OCI-LY7 (cell line): ENCODE data around the gene ENDOD1. TPM values are rescaled to one million over a fixed set of nuclear protein-coding genes. Genes with fewer than 3 reads are reported as not detected.

Experiments
- BruUV-seq: library from RNA; stranded (reverse); fragments of 400-500 nt; replicated peaks from 2 replicates; lab custom pipeline; 2021; lab: Mats Ljungman, UMichigan
- CTCF ChIA-PET: fragments of 300-600 bp; sonication (Branson Sonifier 250); formaldehyde crosslinking; loops from one replicate; lab custom pipeline; 2022; ENCODE audit warnings: antibody characterized with exemption; ENCODE audit not compliant: unreplicated experiment; lab: Charles Lee
- POLR2A ChIA-PET: fragments of 300-600 bp; sonication (Branson Sonifier 250); formaldehyde crosslinking; loops from one replicate; lab custom pipeline; 2022; ENCODE audit warnings: antibody characterized with exemption; lab: Charles Lee
- DNase-seq: peaks from one replicate; pipeline ENCODE4 v3.0.0-alpha.2; 2015; ENCODE audit warnings: low spot score
- H2AFZ ChIP-seq: fragments of 200-600 bp; sonication (generic), shearing (Covaris generic); 2 replicates; pipeline ENCODE4 v1.6.1; 2014; ENCODE audit warnings: mild to moderate bottlenecking, antibody characterized with exemption, low read length, moderate library complexity
- H3K27ac ChIP-seq: fragments of 200-600 bp; sonication (generic); 2 replicates; pipeline ENCODE4 v1.5.1; 2014; ENCODE audit warnings: mixed run types, low read depth, mild to moderate bottlenecking, moderate library complexity, low read length, inconsistent platforms; ENCODE audit not compliant: poor library complexity, severe bottlenecking
- H3K36me3 ChIP-seq: fragments of 200-600 bp; sonication (generic); 2 replicates; pipeline ENCODE4 v1.6.1; 2014; ENCODE audit warnings: mild to moderate bottlenecking, antibody characterized with exemption, low read length, moderate library complexity, mixed read lengths; ENCODE audit not compliant: insufficient read depth
- H3K4me1 ChIP-seq: fragments of 200-600 bp; sonication (generic); 2 replicates; pipeline ENCODE4 v1.5.1; 2014; ENCODE audit warnings: mild to moderate bottlenecking, low read length; ENCODE audit not compliant: insufficient read depth, poor library complexity, severe bottlenecking
- H3K4me2 ChIP-seq: fragments of 200-600 bp; sonication (generic); 2 replicates; pipeline ENCODE4 v1.6.1; 2014; ENCODE audit warnings: mild to moderate bottlenecking, low read length
- H3K4me3 ChIP-seq: fragments of 200-600 bp; sonication (generic); 2 replicates; pipeline ENCODE4 v1.5.1; 2014; ENCODE audit warnings: mild to moderate bottlenecking, low read depth, low read length; ENCODE audit not compliant: poor library complexity, severe bottlenecking
- H3K79me2 ChIP-seq: fragments of 200-600 bp; sonication (generic); 2 replicates; pipeline ENCODE4 v1.6.1; 2016; ENCODE audit warnings: low read depth, mild to moderate bottlenecking, low read length, moderate library complexity, mixed read lengths; ENCODE audit not compliant: insufficient read depth
- H3K9me2 ChIP-seq: fragments of 200-600 bp; sonication (generic); 2 replicates; pipeline ENCODE4 v1.6.1; 2016; ENCODE audit warnings: mild to moderate bottlenecking, low read length, mixed read lengths; ENCODE audit not compliant: insufficient read depth
- H3K9me3 ChIP-seq: fragments of 200-600 bp; sonication (generic); 2 replicates; pipeline ENCODE4 v1.6.1; 2014; ENCODE audit warnings: mild to moderate bottlenecking, mixed run types, low read length, mixed read lengths
- H4K20me1 ChIP-seq: fragments of 200-600 bp; sonication (generic); 2 replicates; pipeline ENCODE4 v1.6.1; 2014; ENCODE audit warnings: mild to moderate bottlenecking, antibody characterized with exemption, low read length, moderate library complexity, mixed read lengths; ENCODE audit not compliant: insufficient read depth
- CTCF ChIP-seq: fragments of 200-600 bp; sonication (generic); conservative IDR thresholded peaks from 2 replicates; pipeline ENCODE4 v1.5.1; 2014; ENCODE audit warnings: mild to moderate bottlenecking, antibody characterized with exemption, low read length, moderate library complexity, mixed read lengths
- EZH2phosphoT487 ChIP-seq: fragments of 200-600 bp; sonication (generic); IDR thresholded peaks from 2 replicates; pipeline ENCODE4 v1.6.1; 2018; ENCODE audit warnings: low read depth, borderline replicate concordance, mild to moderate bottlenecking, mixed run types, antibody characterized with exemption, low read length, moderate library complexity, mixed read lengths
- intact Hi-C: fragments of 100-400 bp; cut with micrococcal nuclease; formaldehyde crosslinking; loops from one replicate; pipeline ENCODE4 v1.10.0; 2022; ENCODE audit not compliant: unreplicated experiment
- total RNA-seq, 2 experiments: library from RNA; depleted of rRNA in 1 of 2; stranded (reverse); fragments of >200 nt in 1 of 2; shearing (Covaris generic) in 1 of 2; gene quantifications; 2 replicates each; pipeline ENCODE4 v1.2.3, GENCODE V29; 2014 to 2022

ENDOD1 gene
- total RNA-seq, 2 experiments from 2014 or later, result 20.4 to 22.5 TPM

GRCh38 chr11:95057959-95058358 lies 31.7 kb upstream of the ENDOD1 start:
- Histone ChIP-seq H3K36me3 (no peaks in the 10 kb centered on the region), H3K79me2 (no peaks in the 10 kb centered on the region), H3K27ac (no peak overlapping the region), H3K4me3 (no peak overlapping the region), H2AFZ (no peak overlapping the region), H4K20me1 (no peaks in the 10 kb centered on the region), H3K4me1 (no peaks in the 10 kb centered on the region), H3K9me3 (no peaks in the 10 kb centered on the region), H3K4me2 (no peak overlapping the region), H3K9me2 (no peaks in the 10 kb centered on the region)
- POLR2A ChIA-PET, result no interaction called here
- no peak for TF ChIP-seq CTCF
- TF ChIP-seq EZH2phosphoT487, result no peak
- DNase-seq, result no peak
- no TSS peak for BruUV-seq
- intact Hi-C loops, result no loop called here
- CTCF ChIA-PET, result interaction anchor here (0.9 kb wide), 1 partner anchor 9 kb away, joined by 3 read pairs; no protein-coding TSS in a partner anchor

GRCh38 chr11:95058621-95059020 lies 31.0 kb upstream of the ENDOD1 start:
- Histone ChIP-seq H3K27ac (no peak overlapping the region), H2AFZ (no peak overlapping the region), H3K79me2 (no peaks in the 10 kb centered on the region), H3K9me3 (no peaks in the 10 kb centered on the region), H3K4me1 (no peaks in the 10 kb centered on the region), H3K4me3 (no peak overlapping the region), H3K36me3 (no peaks in the 10 kb centered on the region), H3K9me2 (no peaks in the 10 kb centered on the region), H3K4me2 (no peak overlapping the region), H4K20me1 (no peaks in the 10 kb centered on the region)
- intact Hi-C loops, result no loop called here
- ChIA-PET CTCF (interaction anchor here (0.9 kb wide), 1 partner anchor 9 kb away, joined by 3 read pairs; no protein-coding TSS in a partner anchor), POLR2A (no interaction called here)
- BruUV-seq, result no TSS peak
- no peak for DNase-seq
- TF ChIP-seq EZH2phosphoT487 (no peak), CTCF (no peak)

GRCh38 chr11:95059046-95059445 lies 30.6 kb upstream of the ENDOD1 start:
- Histone ChIP-seq H3K36me3 (no peaks in the 10 kb centered on the region), H3K4me2 (no peak overlapping the region), H3K9me3 (no peaks in the 10 kb centered on the region), H3K9me2 (no peaks in the 10 kb centered on the region), H3K79me2 (no peaks in the 10 kb centered on the region), H3K4me1 (no peaks in the 10 kb centered on the region), H3K4me3 (no peak overlapping the region), H2AFZ (no peak overlapping the region), H3K27ac (no peak overlapping the region), H4K20me1 (no peaks in the 10 kb centered on the region)
- ChIA-PET POLR2A (no interaction called here), CTCF (no interaction called here)
- intact Hi-C loops, result no loop called here
- TF ChIP-seq EZH2phosphoT487 (no peak), CTCF (no peak)
- no peak for DNase-seq
- BruUV-seq, result no TSS peak
